NCI-H2227 (cell line): Measurements from ENCODE around the gene HMGA1.

Source experiments
- DNase-seq: peaks from one replicate; lab custom pipeline; 2025; ENCODE audit not compliant: unreplicated experiment; lab: John Stamatoyannopoulos, UW

HMGA1 gene

DNA sequence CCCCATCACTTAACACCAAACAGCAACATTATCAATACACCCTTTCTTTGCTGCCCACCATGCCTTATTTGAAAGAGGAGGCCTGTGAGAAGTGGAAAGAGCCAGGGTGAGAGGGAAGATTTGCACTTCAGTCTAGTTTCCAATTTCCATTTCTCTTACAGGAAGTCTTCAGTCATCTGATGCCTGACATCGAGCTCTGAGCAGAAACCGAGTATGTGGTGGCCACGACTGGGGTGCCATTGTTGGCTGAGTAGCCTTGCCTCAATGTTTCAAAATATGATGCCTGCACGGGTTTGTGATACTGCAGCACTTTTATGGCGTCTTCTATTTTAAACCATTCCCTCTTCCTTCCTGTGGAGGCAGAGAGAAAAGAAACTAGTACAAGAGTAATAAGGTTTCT lies 51.9 kb downstream of the HMGA1 start:
- DNase-seq = no peak

DNA sequence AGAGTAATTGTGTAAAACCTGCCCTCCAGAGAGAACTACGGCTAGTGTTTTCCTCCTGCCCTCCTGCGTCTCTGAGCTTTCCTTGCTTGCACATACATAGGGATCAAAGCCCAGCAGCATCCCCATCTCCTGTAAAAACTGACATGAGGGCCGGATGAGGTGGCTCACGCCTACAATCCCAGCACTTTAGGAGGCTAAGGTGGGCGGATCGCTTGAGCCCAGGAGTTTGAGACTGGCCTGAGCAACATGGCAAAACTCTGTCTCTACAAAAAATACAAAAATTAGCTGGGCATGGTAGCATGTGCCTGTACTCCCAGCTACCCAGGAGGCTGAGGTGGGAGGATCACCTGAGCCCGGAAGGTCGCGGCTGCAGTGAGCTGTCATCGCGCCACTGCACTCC lies 52.5 kb downstream of the HMGA1 start:
- no peak for DNase-seq

GRCh38 chr6:34292954-34293353 lies 56.3 kb downstream of the HMGA1 start:
- DNase-seq = no peak

DNA sequence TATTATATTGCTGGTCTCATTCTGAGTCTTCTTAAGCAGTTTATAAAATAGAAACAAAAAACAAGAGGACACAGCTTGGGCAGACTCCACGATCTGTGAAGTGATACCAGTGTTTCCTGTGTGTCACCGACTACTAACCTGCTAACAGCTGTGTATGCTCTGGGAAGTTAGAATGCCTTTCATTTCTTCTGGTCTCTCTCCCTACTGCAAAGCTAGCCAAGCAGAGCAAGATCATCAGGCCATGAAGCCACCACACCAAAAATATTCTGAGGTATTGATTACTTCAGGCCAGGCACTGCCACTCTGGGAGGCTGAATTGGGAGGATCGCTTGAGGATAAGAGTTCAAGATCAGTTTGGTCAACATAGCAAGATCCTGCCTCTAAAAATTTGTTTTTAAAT lies 59.0 kb downstream of the HMGA1 start:
- DNase-seq = no peak
